Activated CD8-positive, alpha-beta T cell treated with anti-CD3 and anti-CD28 coated beads, Interleukin-2, amount 10 ng/mL, durations not matched to agents 7 days and 5 days (primary cell): ENCODE measurements around the gene MYBPH. TPM values are rescaled to one million over a fixed set of nuclear protein-coding genes. Genes with fewer than 3 reads are reported as not detected.

Source experiments
- ATAC-seq: fragments of 150-1000 bp; cut with Tn5 transposase; one replicate; pipeline ENCODE4 v1.10.0; 2021; ENCODE audit warnings: moderate library complexity
- CTCF ChIA-PET: fragments of 350-600 bp; sonication (Branson Sonifier 250); formaldehyde crosslinking; loops from one replicate; lab custom pipeline; 2021; ENCODE audit warnings: antibody characterized with exemption; lab: Charles Lee
- POLR2A ChIA-PET: fragments of 350-600 bp; sonication (Branson Sonifier 250); formaldehyde crosslinking; loops from one replicate; lab custom pipeline; 2021; ENCODE audit warnings: antibody characterized with exemption; lab: Charles Lee
- DNase-seq: peaks from one replicate; pipeline ENCODE4 v3.0.0-alpha.2; 2020
- H3K27ac Mint-ChIP-seq: one replicate; pipeline ENCODE4 v1.8.0; 2021; ENCODE audit warnings: mild to moderate bottlenecking, mixed read lengths
- H3K27me3 Mint-ChIP-seq: one replicate; pipeline ENCODE4 v1.8.0; 2021; ENCODE audit warnings: low read depth, mixed read lengths
- H3K36me3 Mint-ChIP-seq: one replicate; pipeline ENCODE4 v1.8.0; 2021; ENCODE audit warnings: low read depth, mixed read lengths
- H3K4me1 Mint-ChIP-seq: one replicate; pipeline ENCODE4 v1.8.0; 2021; ENCODE audit warnings: low read depth, mixed read lengths
- H3K4me3 Mint-ChIP-seq: one replicate; pipeline ENCODE4 v1.8.0; 2021; ENCODE audit warnings: mild to moderate bottlenecking, mixed read lengths
- H3K9me3 Mint-ChIP-seq: one replicate; pipeline ENCODE4 v1.8.0; 2022; ENCODE audit warnings: mixed read lengths; ENCODE audit not compliant: insufficient read depth
- total RNA-seq, 2 experiments: library from RNA; stranded (reverse); gene quantifications; one replicate each; pipeline ENCODE4 v1.2.3, GENCODE V29; 2021

Gene MYBPH
- total RNA-seq, 2 experiments from 2014 or later: not detected

GRCh38 chr1:203120325-203121153 is 55.1 kb downstream of the MYBPH start:
- ChIA-PET CTCF (interaction anchor here (0.8 to 1.2 kb wide), 3 partner anchors 52 to 148 kb away, joined by 3 to 6 read pairs (median 4); no protein-coding TSS in a partner anchor), POLR2A (interaction anchor here (0.7 to 1.1 kb wide), 2 partner anchors 9 to 731 kb away, joined by 3 to 4 read pairs; no protein-coding TSS in a partner anchor)
- Mint-ChIP-seq H3K27me3 (peaks cover 53% of the 10 kb centered on the region), H3K4me3 (no peak overlapping the region), H3K9me3 (no peaks in the 10 kb centered on the region), H3K4me1 (peaks cover 16% of the 10 kb centered on the region), H3K36me3 (no peaks in the 10 kb centered on the region), H3K27ac (no peak overlapping the region)
- peak; percentile 19 for DNase-seq
- no peak for ATAC-seq

Other genes with a start within 250 kb of the MYBPH start
- gene KLHL12, start 248.6 kb downstream of the MYBPH start, total RNA-seq: 10 to 100 TPM; 27.8 to 31.7 TPM
- 10 to 100 TPM; 60.8 to 70.7 TPM for gene ADIPOR1, start 217.5 kb downstream of the MYBPH start, total RNA-seq
- gene CYB5R1, start 208.6 kb downstream of the MYBPH start, total RNA-seq: 10 to 100 TPM; 17.0 to 19.1 TPM
- 10 to 100 TPM; 78.3 to 81.3 TPM for gene TMEM183A, start 168.5 kb downstream of the MYBPH start, total RNA-seq
- gene PPFIA4, start 149.3 kb downstream of the MYBPH start, total RNA-seq: 10 to 100 TPM; 31.9 to 32.0 TPM
- gene MYOG, start 89.8 kb downstream of the MYBPH start, total RNA-seq: not detected
- gene ADORA1, start 48.1 kb downstream of the MYBPH start, total RNA-seq: not detected
- not detected for gene CHI3L1, start 10.9 kb upstream of the MYBPH start, total RNA-seq
- under 1 TPM; 0.39 to 0.50 TPM for gene CHIT1, start 53.8 kb upstream of the MYBPH start, total RNA-seq
- gene BTG2, start 129.7 kb upstream of the MYBPH start, total RNA-seq: 10 to 100 TPM; 58.6 to 58.9 TPM
- not detected for gene FMOD, start 175.3 kb upstream of the MYBPH start, total RNA-seq